IMR-90 (cell line): ENCODE results near the gene TGFBRAP1. TPM values are rescaled to one million over a fixed set of nuclear protein-coding genes. Genes with fewer than 3 reads are reported as not detected.

Experiments used
- ATAC-seq: fragments of 200-7000 bp; cut with Tn5 transposase; 2 replicates; pipeline ENCODE4 v1.9.1; 2020; ENCODE audit warnings: low read depth, mild to moderate bottlenecking, moderate library complexity
- BruUV-seq: library from RNA; stranded (reverse); fragments of 400-500 nt; replicated peaks from 2 replicates; lab custom pipeline; 2021; lab: Mats Ljungman, UMichigan
- CTCF ChIA-PET: fragments of 300-600 bp; formaldehyde crosslinking; extraction: SDS; loops from one replicate; lab custom pipeline; 2021; ENCODE audit warnings: antibody characterized with exemption; lab: Yijun Ruan, JAX
- POLR2A ChIA-PET: fragments of 300-600 bp; sonication (Branson Sonifier 250); formaldehyde crosslinking; loops from one replicate; lab custom pipeline; 2022; ENCODE audit warnings: antibody characterized with exemption; ENCODE audit not compliant: unreplicated experiment; lab: Charles Lee
- DNase-seq: peaks from one replicate; pipeline ENCODE4 v3.0.0; 2013
- H2AFZ ChIP-seq: replicated peaks from 2 replicates; pipeline ENCODE3; 2013; ENCODE audit warnings: low read length, mild to moderate bottlenecking; ENCODE audit not compliant: poor library complexity
- H2AK5ac ChIP-seq: 2 replicates; pipeline ENCODE4 v1.6.1; 2013; ENCODE audit warnings: low read depth, low read length, inconsistent platforms
- H2AK9ac ChIP-seq: replicated peaks from 2 replicates; pipeline ENCODE3; 2013; ENCODE audit warnings: mild to moderate bottlenecking, low read depth, low read length, moderate library complexity; ENCODE audit not compliant: poor library complexity
- H2BK120ac ChIP-seq: 2 replicates; pipeline ENCODE4 v1.6.1; 2013; ENCODE audit warnings: low read depth, low read length, inconsistent platforms
- H2BK15ac ChIP-seq: 3 replicates; pipeline ENCODE4 v1.6.1; 2013; ENCODE audit warnings: low read depth, low read length, inconsistent platforms
- H2BK20ac ChIP-seq: 2 replicates; pipeline ENCODE4 v1.6.1; 2013; ENCODE audit warnings: low read depth, mild to moderate bottlenecking, inconsistent platforms, low read length, moderate library complexity
- H2BK5ac ChIP-seq: 2 replicates; pipeline ENCODE4 v1.6.1; 2013; ENCODE audit warnings: mild to moderate bottlenecking, low read depth, low read length, inconsistent platforms; ENCODE audit not compliant: poor library complexity, severe bottlenecking
- H3K14ac ChIP-seq: replicated peaks from 2 replicates; pipeline ENCODE4 v1.6.1; 2013; ENCODE audit warnings: low read depth, low read length, inconsistent platforms
- H3K18ac ChIP-seq: 2 replicates; pipeline ENCODE4 v1.6.1; 2013; ENCODE audit warnings: low read depth, low read length, control low read depth
- H3K23ac ChIP-seq: 2 replicates; pipeline ENCODE4 v1.6.1; 2013; ENCODE audit warnings: low read depth, low read length, inconsistent platforms
- H3K27ac ChIP-seq: 2 replicates; pipeline ENCODE4 v1.5.1; 2013; ENCODE audit warnings: mild to moderate bottlenecking, control low read depth, low read length; ENCODE audit not compliant: insufficient read depth
- H3K27me3 ChIP-seq: 2 replicates; pipeline ENCODE4 v1.6.1; 2013; ENCODE audit warnings: low read length; ENCODE audit not compliant: control insufficient read depth, insufficient read depth
- H3K36me3 ChIP-seq: 2 replicates; pipeline ENCODE4 v1.6.1; 2013; ENCODE audit warnings: low read length, mixed read lengths; ENCODE audit not compliant: control insufficient read depth, insufficient read depth
- H3K4ac ChIP-seq: 2 replicates; pipeline ENCODE4 v1.6.1; 2013; ENCODE audit warnings: low read depth, low read length, inconsistent platforms
- H3K4me1 ChIP-seq: 2 replicates; pipeline ENCODE4 v1.6.1; 2013; ENCODE audit warnings: low read length, mixed read lengths; ENCODE audit not compliant: control insufficient read depth, insufficient read depth
- H3K4me2 ChIP-seq: 2 replicates; pipeline ENCODE4 v1.6.1; 2013; ENCODE audit warnings: low read depth, mild to moderate bottlenecking, control low read depth, low read length, moderate library complexity
- H3K4me3 ChIP-seq: 2 replicates; pipeline ENCODE4 v1.5.1; 2013; ENCODE audit warnings: low read depth, mild to moderate bottlenecking, control low read depth, low read length, moderate library complexity; ENCODE audit not compliant: insufficient read depth
- H3K56ac ChIP-seq: 2 replicates; pipeline ENCODE4 v1.6.1; 2013; ENCODE audit warnings: low read length, inconsistent platforms; ENCODE audit not compliant: insufficient read depth; ENCODE audit errors: extremely low read depth
- H3K79me1 ChIP-seq, 2 experiments: 2 replicates each; pipeline ENCODE4 v1.6.1; 2013; ENCODE audit warnings: low read length in 2 of 2, inconsistent platforms in 1 of 2, low read depth in 1 of 2
- H3K9ac ChIP-seq: 2 replicates; pipeline ENCODE4 v1.6.1; 2013; ENCODE audit warnings: low read depth, low read length, control low read depth
- H3K9me1 ChIP-seq: 2 replicates; pipeline ENCODE4 v1.6.1; 2013; ENCODE audit warnings: low read length, inconsistent platforms; ENCODE audit not compliant: insufficient read depth
- H3K9me3 ChIP-seq: 2 replicates; pipeline ENCODE4 v1.6.1; 2013; ENCODE audit warnings: low read length; ENCODE audit not compliant: control insufficient read depth, insufficient read depth
- H4K20me1 ChIP-seq: 2 replicates; pipeline ENCODE4 v1.6.1; 2013; ENCODE audit warnings: low read length, inconsistent platforms; ENCODE audit not compliant: insufficient read depth
- H4K5ac ChIP-seq: 2 replicates; pipeline ENCODE4 v1.6.1; 2013; ENCODE audit warnings: mild to moderate bottlenecking, low read depth, low read length, control low read depth
- H4K8ac ChIP-seq, 2 experiments: 2 replicates each; pipeline ENCODE4 v1.6.1; 2013; ENCODE audit warnings: low read depth in 2 of 2, low read length in 2 of 2, control low read depth in 1 of 2, inconsistent platforms in 1 of 2
- H4K91ac ChIP-seq: 2 replicates; pipeline ENCODE4 v1.6.1; 2013; ENCODE audit warnings: low read depth, low read length, inconsistent platforms; ENCODE audit not compliant: insufficient read depth
- BHLHE40 ChIP-seq: fragments of 150-350 bp; IDR thresholded peaks from 2 replicates; pipeline ENCODE4 v1.6.1; 2016; ENCODE audit warnings: mild to moderate bottlenecking, low read depth, low read length
- CEBPB ChIP-seq: IDR thresholded peaks from 2 replicates; pipeline ENCODE4 v1.6.1; 2012; ENCODE audit warnings: low read depth, low read length, improper control_type of control experiment
- CHD1 ChIP-seq: IDR thresholded peaks from 2 replicates; pipeline ENCODE4 v1.6.1; 2012; ENCODE audit warnings: low read depth, low read length, improper control_type of control experiment
- CTCF ChIP-seq: conservative IDR thresholded peaks from 2 replicates; pipeline ENCODE4 v1.5.1; 2012; ENCODE audit warnings: mild to moderate bottlenecking, low read depth, low read length, improper control_type of control experiment
- ELK1 ChIP-seq: fragments of 150-350 bp; IDR thresholded peaks from 2 replicates; pipeline ENCODE4 v1.6.1; 2016; ENCODE audit warnings: low read depth, mild to moderate bottlenecking, low read length, moderate library complexity, borderline replicate concordance
- FOS ChIP-seq: fragments of 150-350 bp; IDR thresholded peaks from 2 replicates; pipeline ENCODE4 v1.6.1; 2016; ENCODE audit warnings: low read depth, low read length
- MAFK ChIP-seq: IDR thresholded peaks from 2 replicates; pipeline ENCODE4 v1.6.1; 2012; ENCODE audit warnings: low read depth, low read length, improper control_type of control experiment
- MAZ ChIP-seq: IDR thresholded peaks from 2 replicates; pipeline ENCODE4 v1.6.1; 2012; ENCODE audit warnings: low read depth, mild to moderate bottlenecking, low read length, improper control_type of control experiment, moderate library complexity, borderline replicate concordance
- MXI1 ChIP-seq: IDR thresholded peaks from 2 replicates; pipeline ENCODE4 v1.6.1; 2012; ENCODE audit warnings: low read depth, mild to moderate bottlenecking, low read length, moderate library complexity, borderline replicate concordance
- NFE2L2 ChIP-seq: fragments of 150-350 bp; IDR thresholded peaks from 2 replicates; pipeline ENCODE4 v1.6.1; 2016; ENCODE audit warnings: low read depth, mild to moderate bottlenecking, low read length
- POLR2A ChIP-seq: IDR thresholded peaks from 2 replicates; pipeline ENCODE4 v1.6.1; 2012; ENCODE audit warnings: mild to moderate bottlenecking, low read depth, low read length
- RAD21 ChIP-seq: IDR thresholded peaks from 2 replicates; pipeline ENCODE4 v1.6.1; 2012; ENCODE audit warnings: low read length, improper control_type of control experiment
- RCOR1 ChIP-seq: IDR thresholded peaks from 2 replicates; pipeline ENCODE4 v1.6.1; 2012; ENCODE audit warnings: mild to moderate bottlenecking, low read length, improper control_type of control experiment; ENCODE audit not compliant: insufficient replicate concordance
- RFX5 ChIP-seq: IDR thresholded peaks from 2 replicates; pipeline ENCODE4 v1.8.0; 2012; ENCODE audit warnings: low read depth, mild to moderate bottlenecking, low read length, moderate library complexity
- SMC3 ChIP-seq: fragments of 150-350 bp; IDR thresholded peaks from 2 replicates; pipeline ENCODE4 v1.6.1; 2016; ENCODE audit warnings: low read depth, mild to moderate bottlenecking, antibody characterized with exemption, low read length, moderate library complexity
- USF2 ChIP-seq: fragments of 150-350 bp; IDR thresholded peaks from 2 replicates; pipeline ENCODE4 v1.6.1; 2017; ENCODE audit warnings: mild to moderate bottlenecking, antibody characterized with exemption, low read length, low read depth
- WGBS, 2 experiments: methylation state at CpG; one replicate each; pipeline versions ENCODE4 v1.1.5 to v1.1.7; 2013; ENCODE audit warnings: missing lambda C conversion rate in 2 of 2; ENCODE audit not compliant: insufficient read length in 1 of 2; ENCODE audit errors: extremely low coverage in 2 of 2; 5-methylcytosine and 5-hydroxymethylcytosine counted together
- dilution Hi-C: fragments of 300-500 bp; cut with HindIII; formaldehyde crosslinking; loops from one replicate; pipeline ENCODE4 v1.14.3; 2018; ENCODE audit warnings: low sequenced_read_pairs; ENCODE audit not compliant: unreplicated experiment
- in situ Hi-C: fragments of 300-500 bp; cut with MboI; formaldehyde crosslinking; loops from 3 replicates; pipeline ENCODE4 v1.14.3; 2019; ENCODE audit warnings: low sequenced_read_pairs, inconsistent platforms, mixed read lengths
- intact Hi-C: fragments of 100-400 bp; cut with micrococcal nuclease; formaldehyde crosslinking; loops from 2 replicates; pipeline ENCODE4 v1.10.0; 2022
- polyA plus RNA-seq, 3 experiments: library from polyadenylated mRNA; depleted of rRNA; stranded (reverse); fragments of >200 nt; gene quantifications; 2 replicates each; pipeline ENCODE4 v1.2.3, GENCODE V29; 2012; ENCODE audit warnings: low replicate concordance in 1 of 3
- total RNA-seq: library from RNA; depleted of rRNA; stranded (reverse); fragments of >200 nt; gene quantifications from 2 replicates; pipeline ENCODE4 v1.2.3, GENCODE V29; 2012

Gene TGFBRAP1
- total and polyA plus RNA-seq, 2 of the 4 experiments (the other 2 are of a cell fraction), result 7.2 to 10.4 TPM

- Histone ChIP-seq H2AK5ac (no peak overlapping the region), H3K18ac (no peak overlapping the region), H3K9ac (no peak overlapping the region), H2AK9ac (no peak overlapping the region), H4K8ac (no peak overlapping the region), H3K27ac (no peak overlapping the region), H2BK120ac (no peak overlapping the region), H3K9me1 (no peaks in the 10 kb centered on the region), H3K23ac (no peak overlapping the region), H4K20me1 (no peaks in the 10 kb centered on the region), H3K4me3 (no peak overlapping the region), H2BK20ac (no peak overlapping the region), H2AFZ (no peak overlapping the region), H3K4ac (no peak overlapping the region), H3K9me3 (no peaks in the 10 kb centered on the region), H4K5ac (no peak overlapping the region), H3K36me3 (no peaks in the 10 kb centered on the region), H2BK15ac (no peak overlapping the region), H3K27me3 (peaks cover 12% of the 10 kb centered on the region), H3K56ac (no peak overlapping the region), H2BK5ac (no peak overlapping the region), H3K79me1 (no peaks in the 10 kb centered on the region), H4K91ac (no peak overlapping the region), H3K14ac (no peak overlapping the region), H3K4me2 (no peak overlapping the region), H3K4me1 (no peaks in the 10 kb centered on the region)
- POLR2A ChIA-PET, result no interaction called here
- dilution Hi-C loops (no loop called here), in situ Hi-C loops (loop anchor here (5.0 kb wide), 1 partner anchor 119 kb away; no protein-coding TSS in a partner anchor), intact Hi-C loops (no loop called here)
- no peak for TF ChIP-seq NFE2L2
- no peak for TF ChIP-seq CHD1
- no peak for TF ChIP-seq CTCF
- no peak for TF ChIP-seq RFX5
- no peak for TF ChIP-seq CEBPB
- no peak for TF ChIP-seq MAFK
- TF ChIP-seq RCOR1, result no peak
- no peak for TF ChIP-seq RAD21
- TF ChIP-seq POLR2A, result no peak
- no peak for TF ChIP-seq USF2
- TF ChIP-seq ELK1, result no peak
- no peak for TF ChIP-seq MXI1
- TF ChIP-seq SMC3, result no peak
- no peak for TF ChIP-seq MAZ
- TF ChIP-seq BHLHE40, result no peak
- TF ChIP-seq FOS, result no peak
- no peak for ATAC-seq
- CTCF ChIA-PET, result interaction anchor here (1.0 kb wide), 1 partner anchor 116 kb away, joined by 4 read pairs; no protein-coding TSS in a partner anchor
- no TSS peak for BruUV-seq
- no peak for DNase-seq
- no CpG with 5 or more reads among the region's 3 CpGs for WGBS, 2 experiments
Measured at GRCh38 chr2:105231232-105231619, 98.3 kb downstream of the TGFBRAP1 start.
